H1 (cell line): Measurements from ENCODE around the gene PCDHGB6. TPM values are rescaled to one million over a fixed set of nuclear protein-coding genes. Genes with fewer than 3 reads are reported as not detected.

Experiments
- CTCF ChIA-PET: fragments of 300-600 bp; sonication (Branson Sonifier 250); formaldehyde crosslinking; loops from one replicate; lab custom pipeline; 2021; ENCODE audit not compliant: partially characterized antibody; lab: Charles Lee
- POLR2A ChIA-PET: fragments of 300-600 bp; sonication (Branson Sonifier 250); formaldehyde crosslinking; loops from one replicate; lab custom pipeline; 2021; ENCODE audit warnings: inconsistent platforms; ENCODE audit not compliant: partially characterized antibody; lab: Charles Lee
- DNase-seq, 2 experiments: peaks; one replicate each; pipeline versions ENCODE4 v3.0.0 to v3.0.0-alpha.2; 2010 to 2022; ENCODE audit warnings: low spot score in 2 of 2, low read depth in 1 of 2, mixed read lengths in 1 of 2
- FAIRE-seq: peaks from 2 replicates; lab custom pipeline; 2011; peaks lifted over from hg19 to GRCh38; lab: Jason Lieb, UNC
- H2AFZ ChIP-seq: 2 replicates; pipeline ENCODE4 v1.8.1; 2012; ENCODE audit warnings: low read length, inconsistent platforms
- H2AK5ac ChIP-seq: 2 replicates; pipeline ENCODE4 v1.6.1; 2013; ENCODE audit warnings: low read depth, low read length
- H2BK120ac ChIP-seq: replicated peaks from 2 replicates; pipeline ENCODE3; 2013; ENCODE audit warnings: low read depth, low read length, inconsistent platforms
- H2BK12ac ChIP-seq: 2 replicates; pipeline ENCODE4 v1.6.1; 2013; ENCODE audit warnings: low read depth, low read length
- H2BK15ac ChIP-seq: 2 replicates; pipeline ENCODE4 v1.6.1; 2013; ENCODE audit warnings: low read length
- H2BK20ac ChIP-seq: 2 replicates; pipeline ENCODE4 v1.6.1; 2013; ENCODE audit warnings: low read length
- H2BK5ac ChIP-seq: 2 replicates; pipeline ENCODE4 v1.6.1; 2013; ENCODE audit warnings: low read depth, low read length
- H3K14ac ChIP-seq: 2 replicates; pipeline ENCODE4 v1.6.1; 2013; ENCODE audit warnings: inconsistent platforms; ENCODE audit not compliant: insufficient read length
- H3K18ac ChIP-seq: 2 replicates; pipeline ENCODE4 v1.6.1; 2013; ENCODE audit warnings: low read length; ENCODE audit errors: extremely low read depth
- H3K23ac ChIP-seq: 2 replicates; pipeline ENCODE4 v1.6.1; 2013; ENCODE audit warnings: inconsistent platforms; ENCODE audit not compliant: insufficient read length
- H3K23me2 ChIP-seq: 2 replicates; pipeline ENCODE4 v1.6.1; 2013; ENCODE audit warnings: low read depth, low read length
- H3K27ac ChIP-seq: 2 replicates; pipeline ENCODE4 v1.6.1; 2011; ENCODE audit warnings: low read depth, low read length, inconsistent platforms
- H3K27me3 ChIP-seq, 4 experiments: replicated peaks in 1 of 4; 1 replicate in 1 of 4; 2 replicates in 3 of 4; pipeline versions ENCODE4 v1.6.1 to v1.8.1; 2011 to 2013; ENCODE audit warnings: low read length in 3 of 4, mild to moderate bottlenecking in 3 of 4, inconsistent platforms in 2 of 4, mixed read lengths in 2 of 4, moderate library complexity in 1 of 4; ENCODE audit not compliant: control insufficient read depth in 3 of 4, insufficient read depth in 3 of 4; ENCODE audit errors: extremely low read depth in 1 of 4
- H3K36me3 ChIP-seq, 4 experiments: 2 replicates each; pipeline versions ENCODE4 v1.6.1 to v1.8.1; 2011 to 2013; ENCODE audit warnings: mild to moderate bottlenecking in 4 of 4, low read length in 3 of 4, moderate library complexity in 2 of 4, control low read depth in 1 of 4, inconsistent platforms in 1 of 4; ENCODE audit not compliant: insufficient read depth in 4 of 4, control insufficient read depth in 2 of 4
- H3K4ac ChIP-seq: replicated peaks from 2 replicates; pipeline ENCODE3; 2013; ENCODE audit warnings: low read length, low read depth, mixed read lengths, inconsistent platforms; ENCODE audit not compliant: insufficient read length
- H3K4me1 ChIP-seq, 4 experiments: replicated peaks in 1 of 4; 1 replicate in 1 of 4; 2 replicates in 3 of 4; pipeline versions ENCODE4 v1.6.1 to v1.8.1; 2011 to 2013; ENCODE audit warnings: low read length in 3 of 4, inconsistent platforms in 2 of 4, mixed read lengths in 1 of 4; ENCODE audit not compliant: insufficient read depth in 4 of 4, control insufficient read depth in 3 of 4
- H3K4me2 ChIP-seq, 2 experiments: 2 replicates each; pipeline versions ENCODE4 v1.6.1 to v1.8.1; 2011 to 2013; ENCODE audit warnings: low read depth in 2 of 2, low read length in 2 of 2, control low read depth in 1 of 2, inconsistent platforms in 1 of 2, mild to moderate bottlenecking in 1 of 2; ENCODE audit not compliant: insufficient read depth in 1 of 2
- H3K4me3 ChIP-seq, 4 experiments: fragments of 200-600, 300-600 bp in 1 of 4; sonication (generic), shearing (Covaris generic), sonication (Bioruptor Twin) in 1 of 4; 2 replicates each; pipeline versions ENCODE4 v1.5.1 to v1.8.1; 2011 to 2016; ENCODE audit warnings: low read length in 4 of 4, low read depth in 3 of 4, control low read depth in 2 of 4, inconsistent platforms in 2 of 4, mild to moderate bottlenecking in 2 of 4, mixed read lengths in 1 of 4, moderate library complexity in 1 of 4; ENCODE audit not compliant: insufficient read depth in 2 of 4; ENCODE audit errors: extremely low read depth in 1 of 4
- H3K56ac ChIP-seq: replicated peaks from 2 replicates; pipeline ENCODE3; 2013; ENCODE audit warnings: low read depth, mild to moderate bottlenecking, mixed read lengths, low read length, inconsistent platforms; ENCODE audit not compliant: insufficient read length
- H3K79me1 ChIP-seq: 2 replicates; pipeline ENCODE4 v1.6.1; 2013; ENCODE audit warnings: low read depth, low read length, control low read depth
- H3K79me2 ChIP-seq, 2 experiments: 2 replicates each; pipeline versions ENCODE4 v1.6.1 to v1.8.1; 2012 to 2013; ENCODE audit warnings: low read length in 2 of 2, mild to moderate bottlenecking in 2 of 2, inconsistent platforms in 1 of 2; ENCODE audit not compliant: insufficient read depth in 2 of 2, control insufficient read depth in 1 of 2
- H3K9ac ChIP-seq, 4 experiments: replicated peaks in 1 of 4; 1 replicate in 1 of 4; 2 replicates in 3 of 4; pipeline versions ENCODE4 v1.6.1 to v1.8.1; 2011 to 2013; ENCODE audit warnings: low read depth in 3 of 4, low read length in 3 of 4, control low read depth in 2 of 4, mild to moderate bottlenecking in 2 of 4, moderate library complexity in 2 of 4, inconsistent platforms in 1 of 4; ENCODE audit errors: extremely low read depth in 1 of 4
- H3K9me3 ChIP-seq, 2 experiments: 2 replicates each; pipeline versions ENCODE4 v1.6.1 to v1.8.1; 2012 to 2013; ENCODE audit warnings: mild to moderate bottlenecking in 2 of 2, moderate library complexity in 2 of 2, control low read depth in 1 of 2, inconsistent platforms in 1 of 2, low read depth in 1 of 2, low read length in 1 of 2, mixed read lengths in 1 of 2; ENCODE audit not compliant: insufficient read depth in 2 of 2
- H4K20me1 ChIP-seq, 2 experiments: replicated peaks in 1 of 2; 2 replicates each; pipeline versions ENCODE3 to v1.8.1; 2011 to 2013; ENCODE audit warnings: inconsistent platforms in 2 of 2, low read length in 2 of 2, mild to moderate bottlenecking in 1 of 2; ENCODE audit not compliant: insufficient read depth in 2 of 2, control insufficient read depth in 1 of 2
- H4K5ac ChIP-seq: 2 replicates; pipeline ENCODE4 v1.6.1; 2013; ENCODE audit warnings: low read length, low read depth, mixed read lengths, inconsistent platforms; ENCODE audit not compliant: insufficient read length
- H4K8ac ChIP-seq: 2 replicates; pipeline ENCODE4 v1.8.0; 2013; ENCODE audit warnings: mild to moderate bottlenecking, moderate library complexity, low read length, inconsistent platforms; ENCODE audit not compliant: insufficient read depth; ENCODE audit errors: extremely low read depth
- H4K91ac ChIP-seq: replicated peaks from 2 replicates; pipeline ENCODE3; 2013; ENCODE audit warnings: low read length, mixed read lengths, inconsistent platforms; ENCODE audit not compliant: insufficient read length
- ASH2L ChIP-seq: fragments of 200-600, 300-600 bp; sonication (generic); IDR thresholded peaks from one replicate; pipeline ENCODE4 v1.7.1; 2017; ENCODE audit warnings: low read length
- BRCA1 ChIP-seq: IDR thresholded peaks from 2 replicates; pipeline ENCODE4 v1.6.1; 2012; ENCODE audit warnings: low read depth, low read length, improper control_type of control experiment
- GTF2F1 ChIP-seq: IDR thresholded peaks from 2 replicates; pipeline ENCODE4 v1.6.1; 2012; ENCODE audit warnings: low read depth, low read length, improper control_type of control experiment, borderline replicate concordance
- NANOG ChIP-seq: IDR thresholded peaks from 2 replicates; pipeline ENCODE4 v1.6.1; 2011; ENCODE audit warnings: low read length, low read depth, mild to moderate bottlenecking, inconsistent platforms; ENCODE audit not compliant: insufficient read depth, poor library complexity, severe bottlenecking
- PHF8 ChIP-seq: fragments of 200-600 bp; sonication (generic); conservative IDR thresholded peaks from 2 replicates; pipeline ENCODE4 v1.7.1; 2012; ENCODE audit warnings: low read depth, mild to moderate bottlenecking, inconsistent platforms, low read length, moderate library complexity
- RAD21 ChIP-seq, 2 experiments: IDR thresholded peaks in 1 of 2; conservative IDR thresholded peaks in 1 of 2; 2 replicates each; pipeline ENCODE4 v1.6.1; 2011; ENCODE audit warnings: low read depth in 2 of 2, low read length in 2 of 2, improper control_type of control experiment in 1 of 2, inconsistent platforms in 1 of 2, mild to moderate bottlenecking in 1 of 2, moderate library complexity in 1 of 2
- RBBP5 ChIP-seq: IDR thresholded peaks from 2 replicates; pipeline ENCODE4 v1.7.1; 2012; ENCODE audit warnings: low read depth, mild to moderate bottlenecking, inconsistent platforms, low read length, moderate library complexity, borderline replicate concordance
- RFX5 ChIP-seq: IDR thresholded peaks from 2 replicates; pipeline ENCODE4 v1.6.1; 2011; ENCODE audit warnings: low read depth, low read length, improper control_type of control experiment, borderline replicate concordance
- RNF2 ChIP-seq: fragments of 200-900, 300-1000 bp; sonication (generic); IDR thresholded peaks from 2 replicates; pipeline ENCODE4 v1.7.1; 2016; ENCODE audit warnings: borderline replicate concordance, low read depth, mild to moderate bottlenecking, antibody characterized with exemption, low read length; ENCODE audit not compliant: poor library complexity, severe bottlenecking; ENCODE audit errors: missing control alignments
- RXRA ChIP-seq: IDR thresholded peaks from 2 replicates; pipeline ENCODE4 v1.6.1; 2011; ENCODE audit warnings: low read depth, mild to moderate bottlenecking, low read length, moderate library complexity; ENCODE audit not compliant: insufficient read depth
- SIN3A ChIP-seq, 2 experiments: IDR thresholded peaks in 1 of 2; conservative IDR thresholded peaks in 1 of 2; 2 replicates each; pipeline ENCODE4 v1.6.1; 2011 to 2012; ENCODE audit warnings: low read length in 2 of 2, improper control_type of control experiment in 1 of 2, low read depth in 1 of 2, mild to moderate bottlenecking in 1 of 2
- SIRT6 ChIP-seq: IDR thresholded peaks from one replicate; pipeline ENCODE4 v1.7.1; 2012; ENCODE audit warnings: low read length, inconsistent platforms
- SRF ChIP-seq: IDR thresholded peaks from 2 replicates; pipeline ENCODE4 v1.6.1; 2011; ENCODE audit warnings: mild to moderate bottlenecking, low read depth, low read length, moderate library complexity
- TBP ChIP-seq: IDR thresholded peaks from 2 replicates; pipeline ENCODE4 v1.6.1; 2011; ENCODE audit warnings: low read depth, low read length, improper control_type of control experiment
- polyA plus RNA-seq, 7 experiments: library from polyadenylated mRNA; depleted of rRNA in 3 of 7; stranded (reverse) in 5 of 7; unstranded in 2 of 7; fragments of >200 nt in 5 of 7; fragments of 200-250 nt in 2 of 7; gene quantifications; 1 replicate in 5 of 7; 2 replicates in 1 of 7; 4 replicates in 1 of 7; pipeline versions ENCODE4 v1.2.1 to v1.2.3, GENCODE V29; 2011 to 2013; ENCODE audit warnings: missing spikeins in 2 of 7, mixed read lengths in 2 of 7
- total RNA-seq: library from RNA; stranded (reverse); fragmentation: NEBNext Ultra II Directional; extraction: Animal tissue kit (Norgen Biotek cat#: 25700); gene quantifications from 2 replicates; pipeline ENCODE4 v1.2.1, GENCODE V29; 2021

Gene PCDHGB6
- total and polyA plus RNA-seq, 2 of the 8 experiments (the other 6 are each of a cell fraction or from before 2014, with no cell fraction given), result 3.4 to 4.1 TPM

- Histone ChIP-seq H3K4me2 (no peak overlapping the region), H3K23me2 (no peaks in the 10 kb centered on the region), H2AFZ (no peak overlapping the region), H3K4me3 (peak overlapping the region in 1 of 4 experiments; percentile 40; a peak in 1 of 8 replicates), H2BK5ac (no peak overlapping the region), H3K23ac (no peak overlapping the region), H2BK120ac (no peak overlapping the region), H3K79me1 (no peaks in the 10 kb centered on the region), H4K8ac (no peak overlapping the region), H3K79me2 (no peaks in the 10 kb centered on the region), H2BK20ac (no peak overlapping the region), H3K9me3 (peaks cover 43 to 51% of the 10 kb centered on the region in 2 experiments), H3K4me1 (peaks cover 0 to 3% (median under 1%) of the 10 kb centered on the region in 4 experiments; a peak in 1 of 7 replicates), H2BK12ac (no peak overlapping the region), H3K27me3 (no peaks in the 10 kb centered on the region), H3K9ac (no peak overlapping the region), H4K5ac (no peak overlapping the region), H2AK5ac (no peak overlapping the region), H3K14ac (no peak overlapping the region), H2BK15ac (no peak overlapping the region), H3K18ac (no peak overlapping the region), H3K56ac (no peak overlapping the region), H3K27ac (no peak overlapping the region), H3K36me3 (peaks cover 0 to 8% (median 3%) of the 10 kb centered on the region in 4 experiments; a peak in 3 of 8 replicates), H3K4ac (no peak overlapping the region), H4K91ac (no peak overlapping the region), H4K20me1 (no peaks in the 10 kb centered on the region)
- FAIRE-seq, result no peak
- DNase-seq, result no peak
- ChIA-PET CTCF (interaction anchor here (0.9 to 1.6 kb wide), 6 partner anchors 8 to 175 kb away, joined by 3 to 7 read pairs (median 4); partner anchors contain the start of genes PCDHGA2 and PCDHGB1), POLR2A (no interaction called here)
- TF ChIP-seq RFX5 (no peak), SRF (no peak), TBP (no peak), ASH2L (no peak), SIN3A (conservative IDR thresholded peaks at IDR 0.05 in 1 of 2, IDR thresholded peaks at IDR 0.05 in 1 of 2; ENCODE audit: low read depth in 1 of 2, low read length in 2 of 2) (no peak), BRCA1 (no peak), SIRT6 (no peak), RBBP5 (no peak), RXRA (no peak), NANOG (no peak), GTF2F1 (no peak), RAD21 (IDR thresholded peaks at IDR 0.05 in 1 of 2, conservative IDR thresholded peaks at IDR 0.05 in 1 of 2; ENCODE audit: low read depth in 2 of 2, low read length in 2 of 2) (no peak), PHF8 (no peak), RNF2 (no peak)
These were observed 45.1 kb upstream of the PCDHGB6 start for GRCh38 chr5:141362719-141363118.
